ENCODE measurements around the gene NME7.

The NME7 gene

GRCh38 chr1:169150641-169151337 lies 216.8 kb downstream of the NME7 start:
- TF ChIP-seq SPI1 (IDR thresholded peaks at IDR 0.05; ENCODE audit: low read depth, low read length), result no peak
- no peak for TF ChIP-seq PAX5 (IDR thresholded peaks at IDR 0.05; ENCODE audit: insufficient read depth, low read length, severe bottlenecking)
- no peak for TF ChIP-seq TAF1 (IDR thresholded peaks at IDR 0.05; ENCODE audit: low read depth, low read length)
- no peak for DNase-seq (ENCODE audit: insufficient read length, low spot score)
- no peak for FAIRE-seq

GRCh38 chr1:169149555-169150286 lies 217.9 kb downstream of the NME7 start:
- no peak for FAIRE-seq
- TF ChIP-seq TAF1 (IDR thresholded peaks at IDR 0.05; ENCODE audit: low read depth, low read length) (no peak), POU2F2 (IDR thresholded peaks at IDR 0.05; ENCODE audit: low read depth, low read length) (no peak), POLR2AphosphoS5 (IDR thresholded peaks at IDR 0.05; ENCODE audit: low read depth, low read length) (no peak), PAX5 (IDR thresholded peaks at IDR 0.05; ENCODE audit: insufficient read depth, low read length, severe bottlenecking) (no peak), SPI1 (IDR thresholded peaks at IDR 0.05; ENCODE audit: low read depth, low read length) (no peak), POLR2A (IDR thresholded peaks at IDR 0.05; ENCODE audit: low read depth, low read length) (no peak)
- no peak for DNase-seq (ENCODE audit: insufficient read length, low spot score)

DNA sequence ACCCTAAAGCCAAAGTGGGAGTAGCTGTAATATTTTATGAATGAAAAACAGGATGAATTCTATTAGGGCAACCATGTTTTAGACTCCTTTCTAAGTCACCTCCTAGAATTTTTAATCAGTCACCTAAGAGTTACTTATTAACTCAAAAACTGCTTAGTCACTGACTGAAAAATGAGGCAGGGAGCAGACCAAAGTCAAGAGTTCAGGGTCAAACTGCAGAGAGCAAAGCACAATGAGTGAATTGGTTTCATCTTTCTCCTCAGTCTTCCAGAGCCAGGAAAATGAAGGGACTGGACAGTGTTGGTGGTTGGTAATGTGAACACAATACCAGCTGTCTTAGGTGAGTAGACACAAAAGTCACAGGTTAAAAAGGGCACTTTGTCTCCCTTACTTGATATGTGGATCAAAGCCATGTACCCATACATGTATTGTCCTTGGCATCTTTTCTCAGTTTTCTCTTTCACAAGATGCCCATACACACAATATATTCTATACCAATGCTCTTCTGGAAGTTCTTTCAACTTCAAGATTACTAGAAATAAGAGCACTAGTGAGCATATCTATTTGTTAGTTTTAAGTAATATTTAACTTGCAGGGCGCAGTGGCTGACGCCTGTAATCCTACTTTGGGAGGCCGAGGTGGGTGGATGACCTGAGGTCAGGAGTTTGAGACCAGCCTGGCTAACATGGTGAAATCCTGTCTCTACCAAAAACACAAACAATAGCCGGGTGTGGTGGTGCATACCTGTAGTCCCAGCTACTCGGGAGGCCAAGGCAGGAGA lies 218.9 kb downstream of the NME7 start:
- DNase-seq (ENCODE audit: insufficient read length, low spot score), result no peak
- no peak for FAIRE-seq

DNA sequence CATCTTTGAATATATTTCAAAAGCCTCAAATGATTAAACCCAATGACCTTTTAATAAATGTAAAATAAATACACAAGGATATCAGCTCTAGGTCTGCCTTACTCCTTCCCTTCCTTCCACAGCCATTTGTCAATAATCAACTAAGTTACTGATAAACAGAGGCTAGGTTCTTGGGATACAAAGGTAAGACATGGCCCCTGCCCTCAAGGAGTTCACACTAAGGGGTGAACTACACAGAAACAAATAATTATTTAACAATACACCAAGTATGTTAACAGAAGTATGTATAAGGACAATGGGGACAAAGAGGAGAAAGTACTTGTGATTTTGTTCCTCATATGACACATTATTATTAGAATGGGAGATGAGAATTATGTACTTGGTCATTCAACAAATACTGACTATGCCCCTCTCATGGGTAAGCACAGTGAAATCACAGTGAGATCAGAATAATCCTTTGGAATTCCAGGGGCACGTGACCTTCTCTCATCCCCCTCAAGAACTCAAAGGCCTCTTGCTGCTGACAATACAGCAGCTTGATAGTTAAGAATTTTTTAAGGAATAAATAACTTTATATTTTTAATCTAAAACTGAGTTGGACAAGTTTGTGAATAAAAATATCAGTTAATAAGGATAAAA lies 220.9 kb downstream of the NME7 start:
- DNase-seq (ENCODE audit: insufficient read length, low spot score) (no peak), FAIRE-seq (no peak)
- TF ChIP-seq PAX5 (IDR thresholded peaks at IDR 0.05; ENCODE audit: insufficient read depth, low read length, severe bottlenecking), result no peak
- TF ChIP-seq TAF1 (IDR thresholded peaks at IDR 0.05; ENCODE audit: low read depth, low read length), result no peak
- TF ChIP-seq POLR2AphosphoS5 (IDR thresholded peaks at IDR 0.05; ENCODE audit: low read depth, low read length), result no peak
- TF ChIP-seq POU2F2 (IDR thresholded peaks at IDR 0.05; ENCODE audit: low read depth, low read length), result no peak

More for the DNA sequence above, 218.9 kb downstream of the NME7 start:
- TF ChIP-seq PAX5 (IDR thresholded peaks at IDR 0.05; ENCODE audit: insufficient read depth, low read length, severe bottlenecking) (no peak), POU2F2 (IDR thresholded peaks at IDR 0.05; ENCODE audit: low read depth, low read length) (no peak), TAF1 (IDR thresholded peaks at IDR 0.05; ENCODE audit: low read depth, low read length) (no peak), SPI1 (IDR thresholded peaks at IDR 0.05; ENCODE audit: low read depth, low read length) (no peak), POLR2AphosphoS5 (IDR thresholded peaks at IDR 0.05; ENCODE audit: low read depth, low read length) (no peak), POLR2A (IDR thresholded peaks at IDR 0.05; ENCODE audit: low read depth, low read length) (no peak)

GRCh38 chr1:169144941-169145626 lies 222.5 kb downstream of the NME7 start:
- no peak for FAIRE-seq
- TF ChIP-seq POLR2A (IDR thresholded peaks at IDR 0.05; ENCODE audit: low read depth, low read length), result no peak
- DNase-seq (ENCODE audit: insufficient read length, low spot score), result no peak

DNA sequence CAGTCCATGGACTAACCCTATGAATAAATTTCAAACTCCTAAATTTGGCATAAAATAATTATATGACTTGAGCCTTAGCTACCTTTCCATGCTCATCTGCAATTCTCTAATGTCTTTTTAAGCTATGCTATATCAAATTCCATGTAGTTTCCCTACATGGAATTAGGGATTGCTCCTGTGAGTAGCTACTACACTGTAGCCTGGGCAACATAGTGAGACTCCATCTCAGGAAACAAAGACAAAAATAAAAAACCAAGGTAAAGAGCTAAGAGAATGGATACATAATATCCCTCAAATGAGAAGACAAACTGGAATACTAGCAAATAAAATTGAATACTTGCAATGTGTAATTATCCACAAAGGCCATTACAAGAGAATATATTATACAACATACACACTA lies 223.6 kb downstream of the NME7 start:
- no peak for DNase-seq (ENCODE audit: insufficient read length, low spot score)
- TF ChIP-seq POU2F2 (IDR thresholded peaks at IDR 0.05; ENCODE audit: low read depth, low read length) (no peak), TAF1 (IDR thresholded peaks at IDR 0.05; ENCODE audit: low read depth, low read length) (no peak)
- FAIRE-seq, result no peak

- FAIRE-seq (no peak), DNase-seq (ENCODE audit: insufficient read length, low spot score) (no peak)
- TF ChIP-seq TAF1 (IDR thresholded peaks at IDR 0.05; ENCODE audit: low read depth, low read length) (no peak), POLR2AphosphoS5 (IDR thresholded peaks at IDR 0.05; ENCODE audit: low read depth, low read length) (no peak), POU2F2 (IDR thresholded peaks at IDR 0.05; ENCODE audit: low read depth, low read length) (no peak), SPI1 (IDR thresholded peaks at IDR 0.05; ENCODE audit: low read depth, low read length) (no peak), PAX5 (IDR thresholded peaks at IDR 0.05; ENCODE audit: insufficient read depth, low read length, severe bottlenecking) (no peak), POLR2A (IDR thresholded peaks at IDR 0.05; ENCODE audit: low read depth, low read length) (no peak)
These were observed 224.3 kb downstream of the NME7 start for GRCh38 chr1:169143346-169143745.

- no peak for TF ChIP-seq TAF1 (IDR thresholded peaks at IDR 0.05; ENCODE audit: low read depth, low read length)
- no peak for TF ChIP-seq POLR2A (IDR thresholded peaks at IDR 0.05; ENCODE audit: low read depth, low read length)
- FAIRE-seq, result no peak
- no peak for DNase-seq (ENCODE audit: insufficient read length, low spot score)
These were observed 225.5 kb downstream of the NME7 start for GRCh38 chr1:169142129-169142528.

DNA sequence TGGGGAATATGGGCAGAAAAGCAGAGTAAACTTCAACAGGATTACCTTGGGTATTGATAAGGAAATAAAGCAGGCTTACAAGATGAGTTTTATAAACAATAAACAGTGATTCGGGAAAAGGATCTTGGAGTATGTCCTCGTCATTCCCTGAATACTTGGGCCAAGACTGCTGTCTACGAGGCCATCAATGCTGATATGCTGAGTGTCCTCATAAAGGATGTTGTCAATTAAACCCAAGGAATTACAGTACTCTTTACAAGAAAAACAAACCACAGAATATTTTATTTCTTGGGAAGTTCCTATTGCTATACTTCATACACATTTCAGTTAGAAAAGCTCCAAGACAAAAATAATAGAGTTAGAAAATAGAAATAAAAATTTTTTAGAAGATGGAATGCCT lies 226.2 kb downstream of the NME7 start:
- TF ChIP-seq TAF1 (IDR thresholded peaks at IDR 0.05; ENCODE audit: low read depth, low read length), result no peak
- TF ChIP-seq SPI1 (IDR thresholded peaks at IDR 0.05; ENCODE audit: low read depth, low read length), result no peak
- no peak for TF ChIP-seq POLR2AphosphoS5 (IDR thresholded peaks at IDR 0.05; ENCODE audit: low read depth, low read length)
- TF ChIP-seq PAX5 (IDR thresholded peaks at IDR 0.05; ENCODE audit: insufficient read depth, low read length, severe bottlenecking), result no peak
- TF ChIP-seq POU2F2 (IDR thresholded peaks at IDR 0.05; ENCODE audit: low read depth, low read length), result no peak
- TF ChIP-seq POLR2A (IDR thresholded peaks at IDR 0.05; ENCODE audit: low read depth, low read length), result no peak
- DNase-seq (ENCODE audit: insufficient read length, low spot score) (no peak), FAIRE-seq (no peak)
